ENCODE measurements around the gene NBEAL2.
"Not testable (repeated sequence)": the region's sequence is repeated elsewhere in the genome, so short reads cannot be mapped to it uniquely, and the experiment has no call there.

Gene NBEAL2

DNA sequence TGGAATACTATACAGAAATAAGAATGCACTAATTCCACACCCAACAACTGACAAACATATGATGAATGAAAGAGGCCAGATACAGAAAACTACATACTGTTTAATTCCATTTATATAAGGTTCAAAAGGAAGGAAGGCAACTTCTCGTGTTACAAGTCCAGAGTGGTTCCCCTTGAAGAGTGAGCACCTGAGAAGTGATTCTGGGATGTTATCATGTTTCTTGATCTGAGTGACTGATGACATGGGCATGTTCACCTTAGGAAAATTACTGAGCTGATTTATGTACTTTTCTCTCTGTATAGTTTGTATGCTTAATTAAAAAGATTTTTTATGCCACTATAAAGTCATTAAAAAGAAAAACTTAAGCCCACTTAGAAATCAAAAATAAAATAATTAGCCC, 16.5 kb upstream of the NBEAL2 start:
- no peak for DNase-seq (ENCODE audit: low read depth in 2 of 2, low spot score in 1 of 2)

DNA sequence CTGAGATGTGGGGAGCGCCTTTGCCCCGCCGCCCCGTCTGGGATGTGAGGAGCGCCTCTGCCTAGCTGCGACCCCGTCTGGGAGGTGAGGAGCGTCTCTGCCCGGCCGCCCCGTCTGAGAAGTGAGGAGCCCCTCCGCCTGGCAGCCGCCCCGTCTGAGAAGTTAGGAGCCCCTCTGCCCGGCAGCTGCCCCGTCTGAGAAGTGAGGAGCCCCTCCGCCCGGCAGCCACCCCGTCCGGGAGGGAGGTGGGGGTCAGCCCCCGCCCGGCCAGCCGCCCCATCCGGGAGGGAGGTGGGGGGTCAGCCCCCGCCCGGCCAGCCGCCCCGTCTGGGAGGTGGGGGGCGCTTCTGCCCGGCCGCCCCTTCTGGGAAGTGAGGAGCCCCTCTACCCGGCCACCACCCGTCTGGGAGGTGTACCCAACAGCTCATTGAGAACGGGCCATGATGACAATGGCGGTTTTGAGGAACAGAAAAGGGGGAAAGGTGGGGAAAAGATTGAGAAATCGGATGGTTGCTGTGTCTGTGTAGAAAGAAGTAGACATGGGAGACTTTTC, 15.4 kb upstream of the NBEAL2 start:
- not testable (repeated sequence) for DNase-seq (ENCODE audit: low read depth in 2 of 2, low spot score in 1 of 2)

DNA sequence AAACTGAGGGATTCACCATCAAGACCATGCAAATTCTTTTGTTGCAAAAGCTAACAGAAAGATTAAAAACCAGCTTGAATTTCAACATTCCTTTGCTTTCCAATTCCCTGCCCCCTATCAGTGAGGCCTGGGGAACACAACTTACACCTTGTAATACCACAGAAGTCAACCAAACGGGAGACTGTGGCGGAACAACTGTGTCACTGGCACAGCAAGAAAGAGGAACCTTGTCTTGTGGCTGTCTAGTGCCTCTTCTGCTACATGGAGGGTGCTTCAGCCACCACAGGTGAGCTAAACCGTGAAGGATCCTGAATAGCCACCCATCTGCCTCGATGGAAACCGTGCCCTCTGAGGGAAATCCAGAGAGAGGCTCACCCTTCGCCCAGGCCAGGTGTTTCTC, 14.3 kb upstream of the NBEAL2 start:
- DNase-seq (ENCODE audit: low read depth in 2 of 2, low spot score in 1 of 2), result no peak

DNA sequence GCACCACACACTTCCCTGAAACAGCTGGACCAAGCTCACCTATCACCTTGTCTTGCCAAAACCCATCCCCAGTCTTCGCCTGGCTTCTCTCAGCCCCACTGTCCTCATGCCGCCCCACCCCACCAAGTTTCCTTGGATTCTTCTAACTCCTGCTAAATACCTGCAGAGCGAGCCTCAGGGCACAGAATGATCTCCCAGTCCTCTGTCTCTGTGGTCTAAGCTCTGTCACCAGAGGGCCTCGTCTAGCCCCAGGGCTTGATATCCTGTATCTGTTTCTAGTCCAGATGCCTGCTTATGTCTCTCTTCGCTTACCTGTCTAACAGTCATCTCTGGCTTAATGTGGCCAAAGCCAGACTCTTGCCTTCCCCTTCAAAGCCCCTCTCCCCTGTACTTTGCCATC, 12.7 kb upstream of the NBEAL2 start:
- DNase-seq (ENCODE audit: low read depth in 2 of 2, low spot score in 1 of 2), result no peak

DNA sequence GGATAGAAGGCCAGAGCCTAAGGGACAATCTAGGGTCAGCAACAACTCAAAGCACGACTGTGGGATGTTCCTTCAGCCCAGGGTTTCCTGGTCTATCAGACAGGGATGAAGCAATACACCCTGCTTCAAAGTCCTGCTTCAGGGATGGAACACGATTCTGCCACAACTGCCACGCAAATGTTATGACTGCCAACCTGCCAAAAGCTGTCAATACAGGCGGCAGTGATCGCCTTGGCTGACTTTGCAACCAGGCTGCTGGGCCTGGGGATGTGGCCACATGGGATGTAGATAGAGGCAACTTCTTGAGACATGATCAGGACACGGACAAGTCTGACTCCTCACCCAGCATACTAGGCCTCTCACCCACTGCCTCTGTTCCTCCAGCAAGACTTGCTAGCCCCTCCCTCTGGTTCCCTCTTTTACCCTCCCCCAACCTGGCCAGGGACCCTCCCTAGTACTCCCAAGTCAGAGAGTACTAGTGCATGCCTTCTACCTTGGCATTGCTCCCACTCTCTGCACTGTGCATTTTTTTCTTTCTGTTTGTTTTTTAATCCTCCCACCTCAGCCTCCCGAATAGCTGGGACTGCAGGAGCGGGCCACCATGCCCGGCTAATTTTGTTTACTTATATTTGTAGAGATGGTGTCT, 10.6 kb upstream of the NBEAL2 start:
- no peak for DNase-seq (ENCODE audit: low read depth in 2 of 2, low spot score in 1 of 2)

DNA sequence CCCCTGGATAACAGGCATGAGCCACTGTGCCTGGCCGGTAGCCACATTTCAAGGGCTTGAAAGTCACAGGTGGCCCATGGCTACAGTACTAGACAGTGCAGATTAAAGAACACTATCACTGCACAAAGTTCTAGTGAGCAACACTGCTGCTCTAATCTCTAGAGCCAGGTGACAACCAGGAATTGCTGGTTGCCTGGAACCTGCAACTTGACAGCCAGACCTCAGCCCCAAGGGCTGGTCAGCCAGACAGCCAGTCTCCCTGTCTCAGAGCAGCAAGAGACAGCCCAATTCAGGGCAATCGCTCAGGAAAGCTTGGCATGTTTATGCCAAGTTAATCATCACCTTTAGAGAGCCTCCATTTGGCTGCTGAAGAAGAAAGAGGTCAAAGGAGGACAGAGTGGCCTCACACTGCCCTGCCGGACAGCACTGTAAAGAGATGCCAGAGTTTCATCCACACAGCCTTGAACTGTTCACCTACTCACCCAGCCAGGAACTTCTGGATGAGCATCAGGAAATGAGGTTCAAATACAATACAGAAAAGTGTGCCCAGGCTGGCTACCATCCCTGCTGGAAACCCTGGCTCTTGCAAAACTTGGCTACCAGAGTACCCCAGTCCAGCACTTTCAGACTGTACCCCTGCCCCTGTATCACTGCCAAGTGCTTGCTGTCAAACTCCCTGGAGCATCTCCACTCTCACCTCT, 8.9 kb upstream of the NBEAL2 start:
- DNase-seq (ENCODE audit: low read depth in 2 of 2, low spot score in 1 of 2), result no peak

DNA sequence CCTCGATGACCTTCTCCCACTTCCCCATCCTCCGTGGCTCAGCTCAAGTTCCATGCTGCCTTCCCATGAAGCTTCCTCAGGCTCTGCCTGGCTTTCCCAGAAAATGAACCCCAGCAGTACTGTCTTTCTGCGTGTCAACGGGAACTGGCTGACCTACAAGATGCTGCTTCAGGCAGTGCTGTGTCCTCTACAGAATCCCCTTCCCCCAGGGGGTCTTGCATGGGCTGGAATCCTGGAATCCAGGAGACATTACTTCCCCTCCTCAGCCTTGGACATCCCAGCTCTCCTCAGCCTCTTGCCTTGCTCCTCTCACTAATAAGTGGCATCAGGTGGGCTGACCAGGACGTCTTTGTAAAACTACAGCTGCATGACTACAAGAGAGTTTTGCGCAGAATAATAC, 8.3 kb upstream of the NBEAL2 start:
- no peak for DNase-seq (ENCODE audit: low read depth in 2 of 2, low spot score in 1 of 2)

DNA sequence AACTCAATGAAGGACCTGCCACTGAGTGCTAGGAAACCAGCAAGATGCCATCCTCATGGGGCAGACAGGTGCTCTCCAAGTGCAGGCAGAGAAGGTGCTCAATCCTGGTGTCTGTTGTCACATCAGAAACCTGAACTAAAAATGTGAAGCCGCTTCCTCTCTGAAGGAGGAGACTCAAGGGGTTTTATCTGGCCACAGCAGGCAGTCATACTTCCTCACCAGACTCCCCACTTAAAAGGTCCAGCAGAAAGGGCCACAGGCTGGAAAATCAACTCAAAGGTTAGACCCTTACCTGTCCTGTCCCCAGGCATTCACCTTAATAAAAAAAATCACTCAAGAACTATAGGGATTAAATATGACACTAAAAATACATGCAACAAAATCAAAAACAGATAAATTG, 7.7 kb upstream of the NBEAL2 start:
- no peak for DNase-seq (ENCODE audit: low read depth in 2 of 2, low spot score in 1 of 2)

DNA sequence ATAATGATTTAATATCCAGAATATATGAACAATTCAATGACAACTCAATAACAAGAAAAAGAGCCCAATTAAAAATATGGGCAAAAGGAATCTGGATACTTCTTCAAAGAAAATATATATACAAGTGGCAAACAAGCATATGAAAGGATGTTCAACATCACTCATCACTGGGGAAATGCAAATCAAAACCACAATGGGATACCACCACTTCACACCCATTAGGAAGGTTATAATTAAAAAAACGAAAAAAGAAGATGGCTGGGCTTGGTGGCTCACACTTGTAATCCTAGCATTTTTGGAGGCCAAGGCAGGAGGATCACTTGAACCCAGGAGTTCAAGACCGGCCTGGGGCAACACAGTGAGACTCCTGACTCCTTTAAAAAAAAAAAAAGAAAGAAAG, 7.1 kb upstream of the NBEAL2 start:
- DNase-seq (ENCODE audit: low read depth in 2 of 2, low spot score in 1 of 2), result no peak

DNA sequence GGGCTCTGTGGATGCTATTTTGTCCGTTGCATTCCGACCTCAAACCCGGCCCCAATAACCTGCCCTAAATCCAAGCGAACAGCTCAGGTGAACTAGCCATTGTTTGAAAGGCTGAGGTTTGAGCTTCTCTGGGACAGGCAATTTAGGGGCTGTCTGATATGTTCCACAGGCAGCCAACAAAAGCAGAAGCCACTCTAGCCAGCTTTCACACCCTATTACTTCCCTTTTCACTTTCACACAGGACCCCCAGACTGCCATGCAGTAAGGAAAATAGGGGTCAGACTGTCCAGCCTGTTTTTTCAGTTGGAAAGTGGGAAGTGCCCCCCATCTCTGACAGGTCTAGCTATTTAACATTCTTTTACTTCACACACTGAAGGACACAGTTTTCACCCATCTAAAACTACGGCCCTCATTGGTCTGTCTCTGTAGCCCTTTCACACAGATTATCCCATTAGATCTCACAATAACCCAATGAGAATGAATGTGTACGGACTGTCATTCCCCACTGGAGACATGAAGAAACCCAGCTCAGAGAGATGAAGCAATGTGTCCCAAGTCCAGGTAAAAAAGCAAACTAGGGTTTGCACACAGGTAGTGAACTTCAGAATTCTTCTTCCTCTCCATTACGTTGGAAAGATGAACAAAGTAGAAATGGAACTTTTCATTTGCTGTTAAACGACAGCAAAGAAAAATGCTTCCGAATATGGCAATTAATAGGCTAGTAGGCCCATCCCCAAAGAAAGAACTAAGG, 4.9 kb upstream of the NBEAL2 start:
- DNase-seq (ENCODE audit: low read depth in 2 of 2, low spot score in 1 of 2), result no peak

DNA sequence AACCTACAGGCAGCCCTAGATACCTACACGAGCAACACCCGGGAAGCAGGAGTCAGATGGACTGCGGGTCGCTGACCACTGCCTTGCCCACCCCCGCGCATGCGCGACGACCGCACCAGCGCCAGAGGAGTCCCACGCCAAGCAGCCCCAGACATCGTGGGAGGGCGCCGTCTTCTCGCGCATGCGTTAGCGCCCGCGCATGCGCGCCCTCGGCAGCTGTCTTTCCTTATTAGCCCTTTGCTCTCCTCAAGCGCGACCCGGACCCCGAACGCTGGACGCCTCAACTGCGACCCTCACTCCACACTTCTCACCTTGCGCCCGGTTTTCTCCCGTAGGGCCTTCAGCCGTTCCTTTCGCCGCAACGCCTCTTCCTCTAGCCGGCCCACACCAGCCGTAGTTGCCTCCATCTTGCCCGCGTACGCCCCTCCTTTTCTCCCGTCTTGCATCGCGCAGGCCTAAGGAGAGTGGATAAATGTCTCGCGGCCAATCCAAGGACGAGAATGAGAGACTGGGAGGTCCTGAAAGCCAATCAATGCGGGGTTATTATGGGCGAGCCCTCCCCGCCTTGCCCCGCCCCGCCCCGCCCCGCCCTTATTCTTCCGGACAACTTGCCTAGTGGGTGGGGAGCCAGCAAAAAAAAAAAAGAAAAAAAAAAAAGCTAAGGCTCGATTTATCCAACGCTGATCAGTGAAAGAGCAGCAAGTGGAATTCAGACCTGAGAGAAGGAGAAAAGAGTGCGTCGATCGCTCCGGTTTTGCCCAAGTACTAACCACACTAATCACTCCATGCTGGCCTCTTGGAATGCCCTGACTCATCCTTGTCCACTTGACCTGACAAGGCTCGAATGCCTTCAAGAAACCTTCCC, 2.9 kb upstream of the NBEAL2 start, which contains the start of gene CCDC12:
Gene CCDC12, minus strand, starts transcription at position 420 of the 865 bp plus-strand sequence. Its CDS starts 13 bp downstream, at position 407.
- peak; percentile 80 to 86 for DNase-seq (ENCODE audit: low read depth in 2 of 2, low spot score in 1 of 2)

DNA sequence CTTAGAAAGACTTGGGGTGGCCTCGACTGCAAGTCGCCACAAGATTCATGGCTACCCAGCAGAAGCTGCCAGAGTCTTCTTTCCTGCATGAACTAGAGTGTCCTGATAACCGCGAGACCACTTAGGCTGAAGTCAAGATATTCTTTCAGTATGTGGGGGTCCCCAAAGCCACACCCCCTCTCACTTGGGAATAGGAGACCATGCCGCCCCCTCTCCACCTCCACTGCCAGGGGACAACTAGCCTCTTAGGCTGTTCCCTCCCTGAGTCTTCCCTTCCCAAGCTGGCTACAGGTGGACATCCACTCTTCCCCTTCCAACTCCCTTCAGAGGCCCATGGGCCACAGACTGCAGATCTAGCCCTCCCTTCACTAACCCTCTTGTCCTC, 1.7 kb upstream of the NBEAL2 start:
- no peak for DNase-seq (ENCODE audit: low read depth in 2 of 2, low spot score in 1 of 2)

DNA sequence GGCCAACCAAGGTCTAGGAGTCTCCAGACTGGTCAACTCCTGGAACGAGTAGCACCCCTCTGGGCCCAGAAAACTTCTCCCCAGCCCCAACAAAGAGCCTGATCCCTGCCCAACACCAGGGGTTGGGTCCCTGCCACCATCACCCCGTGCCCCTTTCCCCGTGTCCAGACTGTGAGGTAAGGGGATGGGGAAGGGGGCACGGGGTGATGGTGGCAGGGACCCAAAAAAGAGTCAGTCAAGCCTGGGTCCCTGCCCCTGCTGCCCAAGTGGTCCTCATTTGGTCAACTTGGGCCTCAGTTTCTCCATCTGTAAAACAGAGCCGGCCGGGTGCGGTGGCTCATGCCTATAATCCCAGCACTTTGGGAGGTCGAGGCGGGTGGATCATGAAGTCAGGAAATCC, 1.1 kb upstream of the NBEAL2 start:
- no peak for DNase-seq (ENCODE audit: low read depth in 2 of 2, low spot score in 1 of 2)

DNA sequence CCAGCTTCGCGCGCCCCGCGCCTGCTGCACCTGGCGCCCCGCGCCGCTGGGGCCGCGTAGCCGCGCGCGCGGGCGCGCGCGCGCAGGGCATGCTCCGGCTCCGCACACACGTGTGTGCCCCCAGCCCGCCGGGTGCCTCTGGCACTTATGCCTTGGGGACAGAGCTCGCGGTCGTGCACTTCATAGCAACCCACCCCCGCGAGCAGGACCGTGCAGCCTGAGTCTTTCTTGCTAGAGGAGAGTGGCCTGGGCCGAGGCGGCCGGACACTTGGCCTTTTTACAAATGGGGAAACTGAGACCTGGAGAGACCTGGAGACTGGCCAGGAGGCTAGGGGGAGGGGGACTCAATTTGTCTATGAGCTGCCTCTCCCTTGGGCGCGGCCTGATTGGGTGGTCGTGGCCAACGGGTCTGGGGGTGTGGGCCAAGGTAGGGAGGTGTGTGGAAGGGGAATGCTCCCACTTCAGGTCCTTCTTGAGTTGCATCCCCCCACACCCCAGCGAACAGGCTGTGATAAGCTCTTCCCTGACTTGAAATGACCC, 562 bp downstream of the NBEAL2 start:
- no peak for DNase-seq (ENCODE audit: low read depth in 2 of 2, low spot score in 1 of 2)

DNA sequence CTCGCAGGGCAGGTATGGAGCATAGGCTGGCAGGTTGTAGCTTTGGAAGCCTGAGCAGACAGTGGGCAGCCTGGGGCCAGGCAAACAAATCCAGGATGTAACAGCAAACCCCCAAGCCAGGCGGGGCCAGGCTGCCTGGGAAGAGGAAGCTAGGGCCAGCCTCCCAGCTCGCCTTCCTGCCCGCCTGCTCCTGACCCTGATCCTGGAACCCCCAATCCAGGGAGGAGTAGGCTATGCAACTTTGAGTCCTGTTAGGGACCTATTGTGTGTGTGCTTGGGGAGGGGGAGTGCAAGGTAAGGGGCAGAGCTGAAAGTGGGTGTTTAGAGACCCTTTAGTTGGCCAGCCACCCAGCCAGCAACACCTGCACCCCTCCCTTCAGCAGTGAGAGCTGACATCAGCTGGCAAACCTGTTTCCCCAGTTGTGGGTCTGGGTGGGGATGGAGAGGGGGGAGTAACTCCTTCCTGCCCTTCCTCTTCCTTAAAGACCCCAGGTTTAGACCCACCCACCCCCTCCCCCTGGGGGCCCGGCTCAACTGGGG, 2.5 kb downstream of the NBEAL2 start:
- no peak for DNase-seq (ENCODE audit: low read depth in 2 of 2, low spot score in 1 of 2)

DNA sequence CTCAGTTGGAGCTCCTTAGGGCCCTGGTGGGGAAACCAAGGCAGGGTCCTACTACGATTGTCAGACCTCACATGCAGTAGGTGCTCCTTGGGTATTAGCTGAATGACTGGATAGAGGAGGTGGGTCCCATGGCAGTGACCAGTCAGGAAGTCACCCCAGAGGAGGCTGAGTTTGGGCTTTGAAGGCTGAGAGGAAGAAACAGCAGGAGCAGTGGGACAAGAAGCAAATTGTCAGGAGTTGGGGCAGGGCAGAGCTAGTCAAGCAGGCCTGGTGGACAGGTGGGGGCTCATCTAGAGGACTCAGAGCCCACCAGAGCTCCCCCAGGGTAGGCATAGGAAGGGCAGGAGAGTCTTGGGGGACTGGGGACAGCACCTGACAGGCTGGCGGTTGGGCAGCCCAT, 3.1 kb downstream of the NBEAL2 start:
- DNase-seq (ENCODE audit: low read depth in 2 of 2, low spot score in 1 of 2), result no peak

DNA sequence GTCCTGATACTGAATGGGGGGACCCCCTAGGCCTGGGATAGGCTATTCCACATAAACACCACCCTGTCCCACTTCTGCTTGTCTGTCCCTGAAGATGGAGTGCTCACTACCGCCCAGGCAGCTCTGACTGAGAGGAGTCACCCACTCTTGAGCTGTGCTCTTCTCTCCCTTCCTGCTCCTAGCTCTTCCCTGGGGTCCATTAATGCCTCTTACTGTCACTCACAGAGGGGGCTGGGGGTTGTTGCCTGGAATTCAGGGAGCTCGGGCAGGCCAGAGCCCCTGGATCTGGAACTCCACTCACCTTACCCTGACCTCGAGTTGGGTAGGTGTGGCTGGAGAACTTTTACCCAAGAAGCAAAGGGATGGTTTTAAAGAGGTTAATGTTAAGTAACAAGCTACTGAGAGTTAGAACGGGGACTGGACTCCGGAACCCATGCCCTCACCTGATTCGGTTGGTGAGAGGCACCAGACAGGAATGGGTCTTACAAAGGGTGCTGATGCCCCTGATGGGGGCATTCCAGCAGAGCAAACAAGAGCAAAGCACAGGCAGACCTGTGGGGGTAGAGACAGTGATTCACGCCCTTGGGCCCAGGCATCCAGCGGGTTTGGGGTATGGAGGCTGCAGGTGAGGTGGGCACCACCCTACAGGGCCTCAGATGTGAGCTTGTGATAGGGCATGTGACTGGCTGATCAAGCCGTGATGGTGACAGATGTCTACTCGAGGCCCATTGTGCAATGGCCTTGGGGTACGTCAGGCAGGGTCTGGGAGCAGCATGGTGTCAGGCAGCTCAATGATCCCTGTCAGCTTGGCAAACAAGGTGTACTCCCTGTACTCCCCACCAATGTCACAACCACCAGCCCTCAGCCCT, 5.4 kb downstream of the NBEAL2 start:
- DNase-seq (ENCODE audit: low read depth in 2 of 2, low spot score in 1 of 2), result no peak

DNA sequence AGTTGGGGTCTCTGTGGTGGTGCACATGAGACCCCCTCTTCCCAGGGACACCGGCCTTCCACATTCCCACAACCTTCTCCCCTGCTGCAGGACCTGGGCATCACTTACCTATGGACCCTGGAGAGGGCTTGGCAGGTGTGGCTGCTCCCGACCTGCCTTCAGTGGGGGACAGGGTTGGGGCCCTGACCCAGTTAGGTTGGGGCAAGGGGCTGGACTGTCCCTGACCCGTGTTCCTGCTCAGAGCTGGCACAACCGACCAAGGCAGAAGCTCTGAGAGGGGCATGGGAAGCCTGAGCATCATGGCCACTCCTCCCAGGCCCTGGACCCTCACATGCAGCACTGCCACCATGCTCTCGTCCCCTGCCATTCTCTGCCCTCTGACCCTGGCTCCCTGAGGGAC, 6.1 kb downstream of the NBEAL2 start:
- no peak for DNase-seq (ENCODE audit: low read depth in 2 of 2, low spot score in 1 of 2)

DNA sequence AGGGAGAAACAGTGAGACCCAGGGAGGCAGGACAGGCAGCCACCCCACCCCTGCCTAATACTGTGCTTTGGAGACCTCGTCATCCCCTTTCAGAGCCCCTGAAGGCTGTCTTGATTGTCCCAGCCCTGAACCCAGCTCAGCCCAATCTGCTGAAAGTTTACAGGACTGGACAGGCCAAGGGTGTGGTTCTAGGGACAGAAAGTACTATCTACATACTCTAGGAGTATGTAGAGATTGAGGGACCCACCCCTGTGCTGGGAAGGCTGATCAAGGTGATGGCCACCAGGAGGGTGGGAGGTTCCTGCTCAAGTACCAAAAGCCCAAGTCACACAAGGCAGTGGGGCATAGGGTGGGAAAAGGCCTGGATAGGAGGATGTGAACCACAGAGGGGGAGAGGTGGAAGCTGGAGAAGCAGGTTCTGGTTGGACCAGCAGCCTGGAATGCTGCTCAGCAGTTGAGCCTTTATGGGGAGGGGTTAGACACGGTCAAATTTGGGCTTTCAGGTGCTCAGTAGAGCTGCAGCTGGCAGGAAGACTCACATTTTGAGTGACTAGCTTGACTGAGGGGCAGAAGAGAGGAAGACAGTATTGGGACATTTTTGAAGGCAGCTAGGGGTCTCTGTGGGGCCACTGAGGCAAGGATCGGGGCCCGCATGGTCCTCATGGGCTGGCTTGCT, 6.7 kb downstream of the NBEAL2 start:
- no peak for DNase-seq (ENCODE audit: low read depth in 2 of 2, low spot score in 1 of 2)

All from stimulated activated CD8-positive, alpha-beta memory T cell treated with anti-CD3 and anti-CD28 coated beads, Interleukin-4, amount 100 ng/mL, for 1 hour (primary cell).